ENCODE results near the gene EXOSC5.

GRCh38 chr19:41426116-41426841, 29.1 kb upstream of the EXOSC5 start:
- TF ChIP-seq CTCF (IDR thresholded peaks at IDR 0.05; ENCODE audit: poor library complexity): no peak
- no peak for TF ChIP-seq EZH2phosphoT487 (IDR thresholded peaks at IDR 0.05; ENCODE audit: low read depth, severe bottlenecking, unreplicated experiment)
- TF ChIP-seq EZH2 (IDR thresholded peaks at IDR 0.05; ENCODE audit: borderline replicate concordance): no peak
